Esophagus muscularis mucosa (tissue), 4 donors: ENCODE data around the gene GABRD. TPM values are rescaled to one million over a fixed set of nuclear protein-coding genes. Genes with fewer than 3 reads are reported as not detected.
"Not testable (repeated sequence)": the region's sequence is repeated elsewhere in the genome, so short reads cannot be mapped to it uniquely, and the experiment has no call there.

Source experiments
- DNase-seq: peaks from one replicate; pipeline ENCODE4 v3.0.0-alpha.2; 2017; ENCODE audit errors: extremely low spot score
- H3K27ac ChIP-seq, 4 donors: fragments of 200-600 bp; sonication (generic); replicated peaks in 1 of 4; 1 replicate in 3 of 4; 2 replicates in 1 of 4; pipeline ENCODE4 v1.5.1; 2016 to 2019; ENCODE audit warnings: mild to moderate bottlenecking in 1 of 4
- H3K27me3 ChIP-seq, 4 donors: fragments of 200-600 bp; sonication (generic); one replicate each; pipeline versions ENCODE4 v1.5.1 to v1.6.0; 2016 to 2019
- H3K36me3 ChIP-seq, 4 donors: fragments of 200-600 bp; sonication (generic); one replicate each; pipeline ENCODE4 v1.5.1; 2016 to 2019
- H3K4me1 ChIP-seq, 4 donors: fragments of 200-600 bp; sonication (generic); one replicate each; pipeline ENCODE4 v1.5.1; 2016 to 2019
- H3K4me3 ChIP-seq, 4 donors: fragments of 200-600 bp; sonication (generic); 1 replicate in 2 of 4; 2 replicates in 2 of 4; pipeline ENCODE4 v1.5.1; 2016 to 2019; ENCODE audit warnings: mild to moderate bottlenecking in 4 of 4, moderate library complexity in 1 of 4
- H3K9me3 ChIP-seq, 4 donors: fragments of 200-600 bp; sonication (generic); 1 replicate in 3 of 4; 2 replicates in 1 of 4; pipeline ENCODE4 v1.5.1; 2016 to 2019
- CTCF ChIP-seq, 3 experiments: fragments of 200-600 bp in 2 of 3; fragments of 450-650 bp in 1 of 3; sonication (generic) in 2 of 3; IDR thresholded peaks; one replicate each; pipeline ENCODE4 v1.5.1; 2017 to 2019; ENCODE audit warnings: antibody characterized with exemption in 3 of 3, mild to moderate bottlenecking in 2 of 3, moderate library complexity in 1 of 3
- EP300 ChIP-seq: sonication (generic); formaldehyde crosslinking; IDR thresholded peaks from one replicate; pipeline ENCODE4 v1.6.1; 2017; ENCODE audit warnings: antibody characterized with exemption
- POLR2A ChIP-seq: fragments of 450-650 bp; IDR thresholded peaks from one replicate; pipeline ENCODE4 v1.6.1; 2017; ENCODE audit warnings: antibody characterized with exemption, moderate library complexity, mild to moderate bottlenecking, low read depth
- POLR2AphosphoS5 ChIP-seq, 2 donors: sonication (generic); formaldehyde crosslinking; IDR thresholded peaks; one replicate each; pipeline ENCODE4 v1.6.1; 2017; ENCODE audit warnings: antibody characterized with exemption in 2 of 2
- WGBS: methylation state at CpG from one replicate; pipeline ENCODE4 v1.1.5; 2018; 5-methylcytosine and 5-hydroxymethylcytosine counted together
- intact Hi-C: fragments of 100-400 bp; cut with DNase I; formaldehyde crosslinking; loops from one replicate; pipeline ENCODE4 v1.15.1; 2023
- total RNA-seq, 4 donors: library from RNA; depleted of rRNA; stranded (reverse); fragments of >200 nt; gene quantifications; one replicate each; pipeline versions ENCODE4 v1.1.0 to v1.2.1, GENCODE V29; 2016

Gene GABRD
- total RNA-seq, 4 donors from 2014 or later: not detected

GRCh38 chr1:1981142-1981500 is 38.0 kb upstream of the GABRD start:
- intact Hi-C loops: no loop called here
- Histone ChIP-seq H3K4me3 (no peak overlapping the region), H3K9me3 (no peaks in the 10 kb centered on the region), H3K27ac (no peak overlapping the region), H3K36me3 (no peaks in the 10 kb centered on the region), H3K27me3 (peaks cover 0 to 52% (median 0%) of the 10 kb centered on the region in 4 donors), H3K4me1 (no peaks in the 10 kb centered on the region)
- 88% methylated on average over 21 of the region's 26 CpGs for WGBS
- no peak for DNase-seq
- TF ChIP-seq POLR2A (no peak), EP300 (no peak), CTCF (IDR thresholded peaks at IDR 0.05) (no peak), POLR2AphosphoS5 (IDR thresholded peaks at IDR 0.05) (no peak)

- H3K9me3 ChIP-seq, H3K36me3 ChIP-seq, DNase-seq, H3K27ac ChIP-seq, H3K4me1 ChIP-seq, H3K4me3 ChIP-seq, intact Hi-C loops: not testable (repeated sequence)
- 86% methylated on average over 27 of the region's 73 CpGs for WGBS
- peaks cover 0 to 54% (median 0%) of the 10 kb centered on the region in 4 donors for H3K27me3 ChIP-seq
These were observed 37.4 kb upstream of the GABRD start for GRCh38 chr1:1981631-1982327.

- Histone ChIP-seq H3K27ac (no peak overlapping the region), H3K4me3 (no peak overlapping the region), H3K4me1 (no peaks in the 10 kb centered on the region), H3K36me3 (no peaks in the 10 kb centered on the region), H3K27me3 (peaks cover 0 to 54% (median 0%) of the 10 kb centered on the region in 4 donors), H3K9me3 (no peaks in the 10 kb centered on the region)
- DNase-seq: no peak
- intact Hi-C loops: no loop called here
- TF ChIP-seq POLR2AphosphoS5 (IDR thresholded peaks at IDR 0.05) (no peak), POLR2A (no peak), EP300 (no peak), CTCF (IDR thresholded peaks at IDR 0.05) (no peak)
- WGBS: 86% methylated on average over 25 of the region's 36 CpGs
These were observed 36.5 kb upstream of the GABRD start for GRCh38 chr1:1982379-1983232.

GRCh38 chr1:1984560-1985070 is 34.5 kb upstream of the GABRD start:
- no peak for DNase-seq
- no peaks in the 10 kb centered on the region for H3K9me3 ChIP-seq
- no peak for TF ChIP-seq CTCF (IDR thresholded peaks at IDR 0.05)
- TF ChIP-seq EP300: no peak
- no peak for TF ChIP-seq POLR2AphosphoS5 (IDR thresholded peaks at IDR 0.05)
- no peak for TF ChIP-seq POLR2A
- peaks cover 0 to 72% (median 0%) of the 10 kb centered on the region in 4 donors for H3K27me3 ChIP-seq
- 77% methylated on average over 13 of the region's 17 CpGs for WGBS
- H3K4me1 ChIP-seq: peaks cover 2 to 8% (median 6%) of the 10 kb centered on the region in 4 donors
- intact Hi-C loops: no loop called here
- H3K36me3 ChIP-seq: no peaks in the 10 kb centered on the region
- no peak overlapping the region for H3K4me3 ChIP-seq
- no peak overlapping the region for H3K27ac ChIP-seq

- Histone ChIP-seq H3K27ac (no peak overlapping the region), H3K4me3 (no peak overlapping the region), H3K27me3 (peaks cover 0 to 77% (median 0%) of the 10 kb centered on the region in 4 donors), H3K36me3 (no peaks in the 10 kb centered on the region), H3K4me1 (peaks cover 2 to 15% (median 6%) of the 10 kb centered on the region in 4 donors), H3K9me3 (no peaks in the 10 kb centered on the region)
- 84% methylated on average over 24 of the region's 32 CpGs for WGBS
- DNase-seq: no peak
- no peak for TF ChIP-seq POLR2A
- intact Hi-C loops: no loop called here
These were observed 33.6 kb upstream of the GABRD start for GRCh38 chr1:1985375-1986050.
